ENCODE data around the gene CD28. TPM values are rescaled to one million over a fixed set of nuclear protein-coding genes. Genes with fewer than 3 reads are reported as not detected.

Gene CD28
- total RNA-seq, 1 experiment from 2014 or later = 0.84 TPM

DNA sequence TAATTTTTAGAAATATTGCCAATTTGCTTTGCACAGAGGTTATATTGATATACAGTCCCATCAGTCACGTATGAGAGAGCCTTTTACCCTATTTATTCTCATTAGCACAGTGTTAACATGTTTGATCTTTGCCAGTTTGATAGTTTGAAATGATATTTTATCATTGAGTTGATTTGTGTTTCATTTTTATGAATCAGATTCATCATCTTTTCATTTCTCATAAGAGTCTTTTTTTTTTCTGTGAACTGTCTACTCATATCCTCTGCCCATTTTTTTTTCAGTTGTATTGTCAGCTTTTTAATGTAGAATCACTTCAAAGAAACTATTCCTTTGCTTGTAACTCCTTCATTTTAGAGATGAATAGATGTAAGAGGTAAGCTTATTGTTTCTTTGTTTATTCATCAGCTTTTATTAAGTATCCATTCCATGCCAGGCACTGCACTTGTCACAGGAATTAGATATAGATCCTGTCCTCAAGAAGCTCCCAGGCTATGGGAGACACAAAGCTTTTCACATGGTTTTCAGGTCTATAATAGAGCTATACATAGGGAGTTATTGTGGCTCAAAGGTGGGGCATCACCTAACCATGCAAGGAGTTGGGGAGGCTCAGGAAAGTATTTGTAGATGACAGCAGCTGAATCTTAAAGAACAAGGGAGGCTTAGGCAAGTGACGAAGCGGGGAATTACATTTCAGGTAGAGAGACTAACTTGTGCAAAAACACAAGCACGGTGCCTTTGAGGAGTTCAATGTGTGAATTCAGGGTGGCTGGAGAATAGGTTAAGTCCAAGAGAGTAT, 42.1 kb downstream of the CD28 start:
- Histone ChIP-seq H3K9me3 (0 out of 2 replicates have a peak, but pooled peaks cover 10% of the 10 kb centered on the region), H3K36me3 (ENCODE audit: control insufficient read depth, insufficient read depth, low read length) (no peaks in the 10 kb centered on the region), H3K4me3 (ENCODE audit: low read depth, low read length) (no peak overlapping the region), H3K27me3 (replicated peaks; ENCODE audit: control insufficient read depth, insufficient read depth, low read length) (no peaks in the 10 kb centered on the region), H3K4me1 (peaks cover 3% of the 10 kb centered on the region; the same call in 1 of the 2 replicates)
- Mint-ChIP-seq H3K9me3 (ENCODE audit: unreplicated experiment) (peaks cover under 1% of the 10 kb centered on the region), H3K27ac (ENCODE audit: unreplicated experiment) (no peak overlapping the region), H3K27me3 (ENCODE audit: insufficient read depth, unreplicated experiment) (no peaks in the 10 kb centered on the region), H3K4me1 (ENCODE audit: low read depth, unreplicated experiment) (no peaks in the 10 kb centered on the region), H3K4me3 (ENCODE audit: unreplicated experiment) (no peak overlapping the region), H3K36me3 (ENCODE audit: insufficient read depth, unreplicated experiment) (no peaks in the 10 kb centered on the region)
- CTCF ChIA-PET = no interaction called here
- BruUV-seq (replicated peaks) = no TSS peak
- DNase-seq = no peak
- TF ChIP-seq, protein P1, sequence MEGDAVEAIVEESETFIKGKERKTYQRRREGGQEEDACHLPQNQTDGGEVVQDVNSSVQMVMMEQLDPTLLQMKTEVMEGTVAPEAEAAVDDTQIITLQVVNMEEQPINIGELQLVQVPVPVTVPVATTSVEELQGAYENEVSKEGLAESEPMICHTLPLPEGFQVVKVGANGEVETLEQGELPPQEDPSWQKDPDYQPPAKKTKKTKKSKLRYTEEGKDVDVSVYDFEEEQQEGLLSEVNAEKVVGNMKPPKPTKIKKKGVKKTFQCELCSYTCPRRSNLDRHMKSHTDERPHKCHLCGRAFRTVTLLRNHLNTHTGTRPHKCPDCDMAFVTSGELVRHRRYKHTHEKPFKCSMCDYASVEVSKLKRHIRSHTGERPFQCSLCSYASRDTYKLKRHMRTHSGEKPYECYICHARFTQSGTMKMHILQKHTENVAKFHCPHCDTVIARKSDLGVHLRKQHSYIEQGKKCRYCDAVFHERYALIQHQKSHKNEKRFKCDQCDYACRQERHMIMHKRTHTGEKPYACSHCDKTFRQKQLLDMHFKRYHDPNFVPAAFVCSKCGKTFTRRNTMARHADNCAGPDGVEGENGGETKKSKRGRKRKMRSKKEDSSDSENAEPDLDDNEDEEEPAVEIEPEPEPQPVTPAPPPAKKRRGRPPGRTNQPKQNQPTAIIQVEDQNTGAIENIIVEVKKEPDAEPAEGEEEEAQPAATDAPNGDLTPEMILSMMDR (IDR thresholded peaks at IDR 0.05; ENCODE audit: insufficient read depth in 1 of 2, low read depth in 1 of 2, low read length in 1 of 2, severe bottlenecking in 1 of 2, unreplicated experiment in 1 of 2) = no peak
- POLR2A ChIA-PET = no interaction called here
- intact Hi-C loops (cut with micrococcal nuclease; ENCODE audit: unreplicated experiment) = no loop called here

DNA sequence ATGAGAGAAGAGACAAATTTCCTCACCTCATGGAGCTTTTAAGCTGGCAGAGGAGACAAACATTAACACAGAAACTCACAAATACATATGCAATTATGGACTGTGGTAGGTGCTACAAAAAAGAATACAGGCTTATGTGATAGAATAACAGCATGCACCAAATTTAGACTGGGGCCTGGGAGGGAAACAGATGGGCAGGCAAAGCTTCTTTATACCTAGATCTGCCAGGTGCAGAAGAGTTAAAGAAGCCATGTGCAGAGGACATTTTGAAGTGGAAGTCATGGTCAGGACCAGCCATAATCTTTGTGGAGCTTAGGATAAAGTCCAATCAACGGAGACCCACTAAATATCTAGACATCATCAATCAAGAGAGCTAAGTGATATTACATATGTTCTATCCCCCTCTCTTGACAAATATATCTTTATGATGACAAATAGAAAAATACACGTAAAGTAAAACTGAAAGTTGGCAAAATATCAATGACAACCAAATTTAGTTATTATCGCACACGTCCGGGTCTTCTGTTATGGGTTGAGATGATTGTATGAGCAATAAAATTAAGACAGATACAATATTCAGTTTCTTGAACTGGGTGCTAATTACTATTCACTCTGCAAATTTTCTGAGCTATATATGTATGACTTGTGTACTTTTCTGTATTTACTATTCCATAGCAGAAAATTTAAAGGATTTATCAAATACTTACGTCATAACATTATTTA, 44.1 kb downstream of the CD28 start:
- peaks cover 20% of the 10 kb centered on the region for H3K9me3 Mint-ChIP-seq (ENCODE audit: unreplicated experiment)
- ChIA-PET POLR2A (no interaction called here), CTCF (interaction anchor here (0.7 kb wide), 1 partner anchor 10 kb away, joined by 3 read pairs; no protein-coding TSS in a partner anchor)
- H3K27me3 Mint-ChIP-seq (ENCODE audit: insufficient read depth, unreplicated experiment) = no peaks in the 10 kb centered on the region
- H3K4me3 Mint-ChIP-seq (ENCODE audit: unreplicated experiment) = no peak overlapping the region
- Histone ChIP-seq H3K9me3 (peaks cover 16% of the 10 kb centered on the region; the same call in 1 of the 2 replicates), H3K36me3 (ENCODE audit: control insufficient read depth, insufficient read depth, low read length) (no peaks in the 10 kb centered on the region), H3K27me3 (replicated peaks; ENCODE audit: control insufficient read depth, insufficient read depth, low read length) (no peaks in the 10 kb centered on the region), H3K4me3 (ENCODE audit: low read depth, low read length) (no peak overlapping the region), H3K4me1 (no peaks in the 10 kb centered on the region)
- no peak overlapping the region for H3K27ac Mint-ChIP-seq (ENCODE audit: unreplicated experiment)
- TF ChIP-seq, protein P1 (IDR thresholded peaks at IDR 0.05; ENCODE audit: insufficient read depth in 1 of 2, low read depth in 1 of 2, low read length in 1 of 2, severe bottlenecking in 1 of 2, unreplicated experiment in 1 of 2) = no peak
- intact Hi-C loops (cut with micrococcal nuclease; ENCODE audit: unreplicated experiment) = no loop called here
- BruUV-seq (replicated peaks) = no TSS peak
- no peak for DNase-seq
- no peaks in the 10 kb centered on the region for H3K4me1 Mint-ChIP-seq (ENCODE audit: low read depth, unreplicated experiment)
- H3K36me3 Mint-ChIP-seq (ENCODE audit: insufficient read depth, unreplicated experiment) = no peaks in the 10 kb centered on the region

DNA sequence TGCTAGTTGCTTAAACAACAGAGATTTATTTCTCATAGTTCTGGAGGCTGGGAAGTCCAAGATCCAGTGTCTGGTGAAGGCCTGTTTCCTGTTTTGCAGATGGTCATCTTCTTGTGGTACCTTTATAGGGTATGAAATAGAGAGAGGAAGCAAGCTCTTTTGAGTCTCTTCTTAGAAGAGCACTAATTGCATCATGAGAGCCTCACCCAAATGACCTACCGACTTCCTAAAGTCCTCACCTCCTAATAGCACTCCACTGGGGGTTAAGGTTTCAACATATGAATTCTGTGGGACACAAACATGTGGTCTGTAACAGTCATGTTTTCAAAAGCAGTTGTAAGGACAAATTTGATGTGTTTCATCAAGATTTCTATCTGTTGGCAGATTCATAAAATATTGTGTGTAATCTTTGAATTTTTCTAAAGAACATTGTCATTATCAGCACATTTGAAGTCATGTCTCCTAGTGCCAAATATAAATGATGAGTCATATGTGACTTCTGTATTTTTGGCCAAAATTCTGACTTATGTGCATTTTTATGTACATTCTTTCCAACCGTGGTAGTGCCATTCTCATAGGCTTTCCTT, 45.3 kb downstream of the CD28 start:
- CTCF ChIA-PET = no interaction called here
- no peaks in the 10 kb centered on the region for H3K4me1 Mint-ChIP-seq (ENCODE audit: low read depth, unreplicated experiment)
- intact Hi-C loops (cut with micrococcal nuclease; ENCODE audit: unreplicated experiment) = no loop called here
- BruUV-seq (replicated peaks) = no TSS peak
- Histone ChIP-seq H3K27me3 (replicated peaks; ENCODE audit: control insufficient read depth, insufficient read depth, low read length) (no peaks in the 10 kb centered on the region), H3K4me1 (no peaks in the 10 kb centered on the region), H3K4me3 (ENCODE audit: low read depth, low read length) (no peak overlapping the region), H3K9me3 (peaks cover 28% of the 10 kb centered on the region), H3K36me3 (ENCODE audit: control insufficient read depth, insufficient read depth, low read length) (no peaks in the 10 kb centered on the region)
- H3K27ac Mint-ChIP-seq (ENCODE audit: unreplicated experiment) = no peak overlapping the region
- TF ChIP-seq, protein P1 (IDR thresholded peaks at IDR 0.05; ENCODE audit: insufficient read depth in 1 of 2, low read depth in 1 of 2, low read length in 1 of 2, severe bottlenecking in 1 of 2, unreplicated experiment in 1 of 2) = no peak
- no peak overlapping the region for H3K4me3 Mint-ChIP-seq (ENCODE audit: unreplicated experiment)
- POLR2A ChIA-PET = no interaction called here
- peaks cover 32% of the 10 kb centered on the region for H3K9me3 Mint-ChIP-seq (ENCODE audit: unreplicated experiment)
- H3K36me3 Mint-ChIP-seq (ENCODE audit: insufficient read depth, unreplicated experiment) = no peaks in the 10 kb centered on the region
- no peaks in the 10 kb centered on the region for H3K27me3 Mint-ChIP-seq (ENCODE audit: insufficient read depth, unreplicated experiment)
- DNase-seq = no peak
